Activated CD4-positive, CD25-positive, alpha-beta regulatory T cell treated with anti-CD3 and anti-CD28 coated beads, Interleukin-2, amount 50 U/mL, for 24 hours (primary cell): Measurements from ENCODE around the gene ARV1.
"Not testable (repeated sequence)": the region's sequence is repeated elsewhere in the genome, so short reads cannot be mapped to it uniquely, and the experiment has no call there.

Experiments used
- ATAC-seq, 2 donors: fragments of 150-1000 bp; cut with Tn5 transposase; one replicate each; pipeline ENCODE4 v1.10.0; 2021; ENCODE audit warnings: mild to moderate bottlenecking in 1 of 2, moderate library complexity in 1 of 2

ARV1 gene

DNA sequence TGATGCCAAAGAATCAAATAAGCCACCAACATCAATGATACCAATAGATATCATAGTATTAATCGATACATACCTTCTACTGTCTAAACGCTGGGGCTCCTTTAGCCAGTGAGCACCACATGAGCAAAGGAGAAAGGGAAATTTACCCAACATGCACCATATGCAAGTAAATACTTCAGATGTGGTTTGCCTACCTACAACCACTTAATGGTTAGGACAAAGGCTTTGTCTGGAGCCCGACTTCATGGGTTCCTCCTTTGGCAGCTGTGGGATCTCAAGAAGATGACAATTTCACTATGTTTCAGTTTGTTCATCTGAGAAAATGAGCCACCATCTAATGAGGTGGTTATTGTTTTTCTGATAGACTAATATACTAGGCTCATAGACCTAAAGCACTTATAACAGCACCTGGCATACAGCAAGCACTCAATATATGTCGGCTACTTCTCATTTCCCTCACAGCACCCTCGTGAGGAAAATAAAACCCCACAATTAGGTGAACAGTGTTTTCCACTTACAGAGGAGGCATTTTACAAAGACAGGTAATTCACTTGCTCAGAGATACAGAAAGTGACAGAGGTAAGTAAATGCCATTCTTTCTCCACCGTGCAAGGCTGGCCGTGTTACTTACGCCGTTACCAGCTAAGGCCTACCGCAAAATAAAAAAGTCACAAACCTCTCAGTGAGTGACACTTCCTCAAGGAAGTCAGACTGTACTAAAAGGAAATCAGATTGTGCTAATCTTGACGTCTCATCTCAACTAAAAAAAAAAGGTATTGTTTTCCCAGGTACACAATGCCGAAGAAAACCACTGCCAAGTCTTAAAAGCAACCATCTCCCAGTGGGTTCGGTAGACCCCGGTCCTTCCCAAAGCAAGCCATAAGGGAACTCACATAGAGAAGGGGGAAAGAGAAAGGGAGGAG is 1.8 kb upstream of the ARV1 start:
- ATAC-seq, result no peak

- no peak for ATAC-seq
Measured at GRCh38 chr1:230977761-230978490, 968 bp upstream of the ARV1 start.

- no peak for ATAC-seq
Measured at GRCh38 chr1:230979389-230979716, 459 bp downstream of the ARV1 start.

DNA sequence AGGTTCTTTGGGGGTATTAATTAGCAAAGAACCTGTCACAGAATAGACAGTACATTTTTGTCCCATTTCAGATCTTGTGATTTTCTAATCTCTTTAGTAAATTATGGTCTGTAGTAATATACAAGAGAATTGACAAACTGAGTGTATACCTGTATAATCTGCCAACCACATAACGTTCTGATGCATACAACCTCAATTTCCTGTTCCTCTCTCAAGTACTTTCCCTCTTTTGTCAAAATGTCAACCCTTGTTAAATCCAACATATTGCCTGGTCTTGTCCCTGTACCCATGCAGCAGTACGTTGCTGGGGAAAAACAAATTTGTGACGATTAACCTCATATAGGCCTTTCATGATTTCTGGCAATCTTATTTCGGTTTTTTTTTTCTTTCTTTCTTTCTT is 1.1 kb downstream of the ARV1 start:
- ATAC-seq, result no peak

GRCh38 chr1:230982696-230983095 is 3.8 kb downstream of the ARV1 start:
- no peak for ATAC-seq

- ATAC-seq, result no peak
Measured at GRCh38 chr1:230983811-230984210, 4.9 kb downstream of the ARV1 start.

DNA sequence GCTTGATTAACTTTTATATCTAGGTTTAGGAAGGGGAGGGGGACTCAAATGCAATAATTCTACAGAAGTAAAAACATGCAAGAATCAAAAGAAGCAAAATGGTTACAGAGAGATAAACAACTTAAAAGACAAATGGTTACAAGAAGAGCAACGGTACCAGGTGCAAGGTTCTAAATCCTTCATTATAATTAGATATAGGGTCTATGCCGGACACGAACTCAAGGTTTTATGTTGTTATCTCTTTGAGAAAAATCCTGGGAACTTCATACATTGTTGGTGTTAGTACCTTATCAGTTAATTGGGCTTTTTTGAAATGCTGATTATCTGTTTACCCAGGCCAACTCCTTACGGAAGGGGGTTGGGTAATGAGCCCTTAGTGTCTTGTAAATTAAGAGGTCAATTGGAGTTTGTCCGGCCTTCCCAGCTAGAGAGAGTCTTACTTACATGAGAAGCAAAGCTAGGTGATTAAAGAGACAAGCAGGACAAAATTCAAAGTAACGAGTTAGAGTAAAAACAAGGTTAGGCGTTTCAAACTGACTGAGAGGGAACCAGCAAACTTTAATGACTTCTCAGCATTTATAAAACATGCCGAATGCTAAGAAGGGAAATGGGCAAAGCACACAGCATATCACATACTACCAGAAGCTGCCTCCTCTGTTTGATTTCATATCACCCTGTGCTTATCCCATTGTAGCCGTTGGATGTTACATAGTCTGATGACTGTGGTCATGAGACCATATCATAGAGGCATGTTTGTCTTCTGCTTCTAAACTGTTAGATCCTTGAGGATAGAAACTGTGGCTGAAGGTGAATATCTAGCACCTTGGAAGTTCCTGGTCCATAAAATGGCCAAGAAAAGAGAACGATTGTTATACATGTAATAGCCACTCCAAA is 6.0 kb downstream of the ARV1 start:
- not testable (repeated sequence) for ATAC-seq

GRCh38 chr1:230985711-230986110 is 6.8 kb downstream of the ARV1 start:
- ATAC-seq, result no peak

- ATAC-seq, result no peak
Measured at GRCh38 chr1:230986976-230987375, 8.1 kb downstream of the ARV1 start.

- ATAC-seq, result no peak
Measured at GRCh38 chr1:230987448-230987847, 8.6 kb downstream of the ARV1 start.

DNA sequence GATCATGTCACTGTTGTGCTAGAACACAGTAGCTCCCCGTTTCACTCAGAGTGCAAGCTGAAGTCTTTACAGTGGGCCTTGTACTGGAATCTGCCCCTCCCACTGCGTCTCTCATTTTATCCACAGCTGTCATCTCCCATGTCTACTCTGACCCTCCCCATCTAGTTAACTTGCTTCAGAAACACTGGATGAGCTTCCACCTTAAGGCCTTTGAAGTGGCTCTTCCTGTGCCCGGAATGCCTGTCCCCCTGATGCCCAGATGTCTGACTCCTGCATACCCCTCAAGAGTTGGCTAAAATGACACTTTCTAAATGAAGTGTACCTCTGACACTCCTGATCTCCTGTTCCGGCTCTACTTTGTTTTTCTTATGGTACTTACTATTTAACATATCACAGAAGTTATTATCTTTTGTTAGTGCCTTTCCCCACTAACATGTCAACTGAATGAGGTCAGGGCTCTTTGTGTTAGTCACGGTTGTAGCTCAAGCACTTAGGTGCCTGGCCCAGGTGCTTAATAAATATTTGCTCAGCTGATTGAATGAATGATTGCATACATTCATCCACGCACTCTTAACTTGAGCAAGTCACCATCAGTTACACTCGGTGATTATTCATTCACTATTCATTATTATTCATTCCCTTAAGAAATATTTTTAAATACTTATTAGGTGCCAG is 13.3 kb downstream of the ARV1 start:
- ATAC-seq, result no peak

DNA sequence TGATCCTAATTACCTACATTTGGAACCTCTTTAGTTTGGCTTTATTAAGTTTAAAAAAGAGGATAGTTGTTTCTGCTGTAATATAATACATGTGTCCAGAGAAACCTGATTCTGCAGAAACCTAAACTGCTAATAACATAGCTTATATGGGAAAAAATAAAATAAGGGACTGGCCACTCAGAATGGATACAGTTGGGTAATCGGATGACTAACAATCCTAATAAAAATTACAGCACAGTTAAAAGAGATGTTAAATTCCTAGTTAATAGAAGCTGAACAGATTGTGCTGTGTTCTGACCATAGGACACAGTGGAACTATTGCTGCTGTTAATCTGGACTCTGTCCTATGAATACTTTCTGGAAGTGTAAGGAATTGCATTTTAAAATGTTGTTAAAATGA is 16.0 kb downstream of the ARV1 start:
- ATAC-seq, result no peak

GRCh38 chr1:231000201-231000600 is 21.3 kb downstream of the ARV1 start:
- ATAC-seq, result no peak

- no peak for ATAC-seq
Measured at GRCh38 chr1:231000639-231001038, 21.7 kb downstream of the ARV1 start.

DNA sequence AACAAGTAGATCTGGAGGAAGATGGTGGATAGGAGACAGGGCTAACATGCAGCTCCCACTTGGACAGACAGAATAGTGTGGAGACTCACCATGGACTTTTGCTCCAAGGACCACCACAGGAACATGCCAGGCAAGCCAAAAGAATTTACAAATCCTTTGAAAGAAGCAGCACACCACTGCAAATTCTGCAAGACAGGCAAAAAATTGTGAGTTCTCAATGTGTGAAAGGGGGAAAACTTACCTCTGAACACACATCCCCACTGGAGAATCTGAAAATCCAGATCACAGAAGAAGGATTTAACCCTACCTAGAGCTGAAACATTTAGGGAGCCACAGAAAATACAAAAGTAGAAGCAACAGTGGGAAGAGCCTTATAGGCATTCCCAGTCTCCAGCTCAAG is 23.0 kb downstream of the ARV1 start:
- no peak for ATAC-seq

GRCh38 chr1:231007535-231007934 is 28.6 kb downstream of the ARV1 start:
- ATAC-seq, result not testable (repeated sequence)

DNA sequence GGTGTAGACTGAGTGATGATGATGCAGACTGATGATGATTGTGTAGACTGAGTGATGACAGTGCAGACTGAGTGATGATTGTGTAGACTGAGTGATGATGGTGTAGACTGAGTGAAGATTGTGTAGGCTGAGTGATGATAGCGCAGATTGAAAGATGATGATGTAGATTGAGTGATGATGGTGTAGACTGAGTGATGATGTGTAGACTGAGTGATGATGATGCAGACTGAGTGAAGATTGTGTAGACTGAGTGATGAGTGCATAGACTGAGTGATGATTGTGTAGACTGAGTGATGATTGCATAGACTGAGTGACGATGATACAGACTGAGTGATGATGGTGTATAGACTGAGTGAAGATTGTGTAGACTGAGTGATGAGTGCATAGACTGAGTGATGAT is 32.5 kb downstream of the ARV1 start:
- peak; percentile 13 to 27 for ATAC-seq

DNA sequence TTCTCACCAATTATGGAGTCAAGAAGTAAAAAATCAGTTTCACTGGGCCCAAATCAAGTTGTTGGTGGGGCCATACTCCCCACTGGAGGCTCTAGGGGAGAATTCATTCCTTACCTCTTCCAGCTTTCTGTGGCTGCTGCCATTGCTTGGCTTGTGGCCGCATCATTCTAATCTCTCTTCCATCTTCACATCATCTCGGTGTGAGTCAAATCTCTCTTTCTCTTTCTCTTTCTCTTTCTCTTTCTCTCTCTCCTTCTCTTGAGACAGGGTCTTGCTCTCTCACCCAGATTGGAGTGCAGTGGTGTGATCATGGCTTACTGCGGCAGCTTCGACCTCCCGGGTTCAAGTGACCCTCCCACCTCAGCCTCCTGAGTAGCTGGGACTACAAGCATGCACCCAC is 33.1 kb downstream of the ARV1 start:
- peak; percentile 45 to 56 for ATAC-seq

DNA sequence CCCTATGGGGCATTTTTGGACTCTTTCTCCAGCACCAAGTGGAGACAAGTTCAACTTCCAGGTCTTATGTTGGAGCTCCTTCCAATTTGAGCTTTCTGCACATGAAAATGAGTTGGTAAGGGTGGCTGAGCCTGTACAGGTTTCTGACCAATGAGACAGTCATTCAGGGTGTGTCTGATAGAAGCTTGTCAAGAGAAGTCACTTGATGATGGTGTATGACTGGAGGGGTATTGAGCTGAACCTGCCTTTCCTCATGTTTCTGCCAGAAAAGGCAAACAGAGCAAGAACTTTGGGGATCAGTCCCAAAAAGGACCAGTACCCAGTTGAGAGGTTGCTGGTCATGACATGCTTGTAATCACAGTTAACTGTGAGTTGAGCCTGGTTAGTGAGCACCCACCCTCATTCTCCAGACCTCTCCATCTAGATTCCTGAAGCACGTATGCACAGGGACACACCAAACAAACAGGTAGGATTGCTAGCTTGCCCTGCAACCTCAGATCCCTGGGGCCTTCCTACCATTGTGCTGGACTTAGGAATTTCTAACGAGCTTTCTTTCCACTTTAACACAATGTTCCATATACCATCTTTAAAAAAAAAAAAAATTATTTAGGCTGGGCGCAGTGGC is 34.6 kb downstream of the ARV1 start:
- no peak for ATAC-seq

- ATAC-seq, result no peak
Measured at GRCh38 chr1:231016234-231016633, 37.3 kb downstream of the ARV1 start.

- ATAC-seq, result no peak
Measured at GRCh38 chr1:231016966-231017365, 38.1 kb downstream of the ARV1 start.

DNA sequence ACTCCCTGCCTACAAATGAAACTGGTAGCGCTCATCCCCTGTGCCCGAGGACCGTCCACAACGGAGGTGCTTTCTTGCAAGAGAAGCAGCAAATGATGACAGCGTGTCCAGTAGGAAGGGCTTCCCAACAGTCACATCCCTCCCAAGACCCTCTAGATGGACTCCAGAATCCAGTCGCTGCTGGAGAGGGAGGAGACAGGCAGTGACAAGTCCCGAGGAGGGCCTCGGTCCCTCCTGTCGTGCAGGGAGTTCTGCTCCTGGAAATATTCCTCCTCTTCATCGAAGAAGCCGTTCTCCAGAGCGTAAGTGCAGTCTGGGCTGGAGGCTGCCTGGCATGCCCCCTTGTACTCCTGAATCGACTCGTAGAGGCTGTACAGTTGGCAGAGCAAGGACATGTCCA is 40.8 kb downstream of the ARV1 start:
- ATAC-seq, result no peak
